ENCODE data around the gene SPG11.
"Not testable (repeated sequence)": the region's sequence is repeated elsewhere in the genome, so short reads cannot be mapped to it uniquely, and the experiment has no call there.

Gene SPG11

DNA sequence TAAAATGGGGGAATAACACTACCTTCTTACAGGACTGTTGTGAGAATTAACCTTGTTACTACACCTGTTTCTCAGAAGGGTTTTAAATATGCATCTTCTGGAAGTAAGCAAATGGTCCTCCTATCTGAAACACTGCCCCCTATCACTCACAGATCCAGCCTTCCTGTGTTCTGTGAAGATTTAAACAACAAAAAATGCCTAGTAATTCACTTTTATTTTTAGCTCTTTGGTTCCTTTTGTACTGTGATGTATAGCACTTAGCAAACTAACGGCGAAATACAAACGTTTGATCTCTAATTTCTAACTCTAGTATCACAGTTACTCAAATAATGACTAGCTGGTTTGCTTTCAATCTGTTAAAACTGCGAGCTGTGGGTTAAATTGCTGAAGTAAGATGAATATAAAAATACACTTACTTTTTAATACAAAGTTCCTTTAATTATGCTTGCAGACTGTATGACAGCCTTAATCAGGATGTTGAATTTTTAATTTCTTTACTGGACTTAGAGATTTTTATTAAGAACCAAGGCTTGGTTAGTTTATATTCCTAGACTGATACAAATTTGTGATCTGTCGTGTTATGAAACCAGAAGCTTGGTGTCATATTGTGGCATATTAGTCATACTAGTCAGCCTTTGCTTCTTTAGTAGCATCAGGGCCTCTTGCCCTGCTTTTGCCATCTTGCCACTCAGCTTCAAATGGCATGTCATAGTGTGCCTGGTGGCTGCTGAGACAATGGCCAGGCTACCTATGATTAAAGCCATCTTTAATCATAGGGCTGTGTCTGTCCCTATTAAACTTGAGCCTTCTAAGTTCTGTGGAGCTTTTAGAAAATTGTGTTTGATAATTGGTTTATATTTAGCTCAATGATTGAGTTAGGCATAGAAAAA, 117.3 kb downstream of the SPG11 start:
- Histone ChIP-seq H2AFZ (ENCODE audit: low read length) (no peak overlapping the region), H3K4me1 (ENCODE audit: low read length) (peaks cover 20% of the 10 kb centered on the region), H3K36me3 (replicated peaks; ENCODE audit: insufficient read depth, low read length) (no peaks in the 10 kb centered on the region; the same call in 1 of the 2 replicates), H3K4me3 (ENCODE audit: low read length) (peak overlapping the region; percentile 26), H3K9me2 (replicated peaks; ENCODE audit: insufficient read depth, low read length) (no peaks in the 10 kb centered on the region), H4K20me1 (ENCODE audit: insufficient read depth, low read length) (peaks cover 21% of the 10 kb centered on the region), H3K9ac (ENCODE audit: low read length) (peak overlapping the region; percentile 23; the same call in 1 of the 2 replicates), H3K4me2 (ENCODE audit: low read depth, low read length) (peak overlapping the region; percentile 60), H3K79me2 (ENCODE audit: low read length) (peaks cover 98% of the 10 kb centered on the region), H3K27ac (ENCODE audit: low read length) (peak overlapping the region; percentile 68), H3K27me3 (replicated peaks; ENCODE audit: insufficient read depth, low read length) (no peaks in the 10 kb centered on the region), H3K9me3 (replicated peaks; ENCODE audit: insufficient read depth, low read length) (no peaks in the 10 kb centered on the region), H3F3A (ENCODE audit: insufficient read depth, low read length) (peaks cover 21% of the 10 kb centered on the region)
- DNase-seq, result peak; percentile 74
- TF ChIP-seq EZH2 (optimal IDR thresholded peaks at IDR 0.05; ENCODE audit: low read depth, low read length) (no peak), EZH2phosphoT487 (IDR thresholded peaks at IDR 0.05; ENCODE audit: low read length) (no peak), CTCF (IDR thresholded peaks at IDR 0.05; ENCODE audit: low read length) (peak; percentile 60)

DNA sequence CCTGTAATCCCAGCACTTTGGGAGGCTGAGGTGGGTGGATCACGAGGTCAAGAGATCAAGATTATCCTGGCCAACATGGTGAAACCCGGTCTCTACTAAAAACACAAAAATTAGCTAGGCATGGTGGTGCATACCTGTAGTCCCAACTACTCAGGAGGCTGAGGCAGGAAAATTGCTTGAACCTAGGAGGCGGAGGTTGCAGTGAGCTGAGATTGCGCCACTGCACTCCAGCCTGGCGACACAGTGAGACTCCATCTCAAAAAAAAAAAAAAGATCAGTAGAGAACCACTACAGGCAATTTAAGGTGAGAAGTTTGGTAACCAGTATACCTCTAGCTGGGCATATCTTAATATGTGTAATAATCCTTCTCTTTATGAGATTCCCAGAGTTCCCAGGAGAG, 118.7 kb downstream of the SPG11 start:
- H3K36me3 ChIP-seq (replicated peaks; ENCODE audit: insufficient read depth, low read length), result not testable (repeated sequence)
- H4K20me1 ChIP-seq (ENCODE audit: insufficient read depth, low read length), result peaks cover 18% of the 10 kb centered on the region

GRCh38 chr15:44542596-44542995, 120.9 kb downstream of the SPG11 start:
- peaks cover 18% of the 10 kb centered on the region for H4K20me1 ChIP-seq (ENCODE audit: insufficient read depth, low read length)
- H3F3A ChIP-seq (ENCODE audit: insufficient read depth, low read length), result peaks cover 21% of the 10 kb centered on the region

More for the DNA sequence above, 118.7 kb downstream of the SPG11 start:
- H3K27me3 ChIP-seq (replicated peaks; ENCODE audit: insufficient read depth, low read length); H3K9ac ChIP-seq (ENCODE audit: low read length); H3K9me3 ChIP-seq (replicated peaks; ENCODE audit: insufficient read depth, low read length); H3K9me2 ChIP-seq (replicated peaks; ENCODE audit: insufficient read depth, low read length); H3K27ac ChIP-seq (ENCODE audit: low read length); DNase-seq; H2AFZ ChIP-seq (ENCODE audit: low read length); H3K4me3 ChIP-seq (ENCODE audit: low read length): not testable (repeated sequence)
- Histone ChIP-seq H3F3A (ENCODE audit: insufficient read depth, low read length) (peaks cover 18% of the 10 kb centered on the region), H3K4me2 (ENCODE audit: low read depth, low read length) (peak overlapping the region; percentile 60), H3K4me1 (ENCODE audit: low read length) (peaks cover 20% of the 10 kb centered on the region), H3K79me2 (ENCODE audit: low read length) (peaks cover 96% of the 10 kb centered on the region)

More at GRCh38 chr15:44542596-44542995, 120.9 kb downstream of the SPG11 start:
- no peaks in the 10 kb centered on the region for H3K36me3 ChIP-seq (replicated peaks; ENCODE audit: insufficient read depth, low read length)
- no peak overlapping the region for H3K27ac ChIP-seq (ENCODE audit: low read length)
- no peak overlapping the region for H3K4me3 ChIP-seq (ENCODE audit: low read length)
- H2AFZ ChIP-seq (ENCODE audit: low read length), result no peak overlapping the region
- no peak for DNase-seq
- TF ChIP-seq EZH2 (optimal IDR thresholded peaks at IDR 0.05; ENCODE audit: low read depth, low read length), result no peak
- TF ChIP-seq CTCF (IDR thresholded peaks at IDR 0.05; ENCODE audit: low read length), result no peak
- no peak for TF ChIP-seq EZH2phosphoT487 (IDR thresholded peaks at IDR 0.05; ENCODE audit: low read length)
- no peaks in the 10 kb centered on the region for H3K9me3 ChIP-seq (replicated peaks; ENCODE audit: insufficient read depth, low read length)
- no peaks in the 10 kb centered on the region for H3K9me2 ChIP-seq (replicated peaks; ENCODE audit: insufficient read depth, low read length)
- H3K79me2 ChIP-seq (ENCODE audit: low read length), result peaks cover 96% of the 10 kb centered on the region
- no peak overlapping the region for H3K9ac ChIP-seq (ENCODE audit: low read length)
- no peak overlapping the region for H3K4me2 ChIP-seq (ENCODE audit: low read depth, low read length)
- H3K27me3 ChIP-seq (replicated peaks; ENCODE audit: insufficient read depth, low read length), result no peaks in the 10 kb centered on the region
- peaks cover 26% of the 10 kb centered on the region for H3K4me1 ChIP-seq (ENCODE audit: low read length)

Measured in MM.1S (cell line).